Left forelimb (tissue), 1 donor: ENCODE results near the gene SDS.

ENCODE experiments used
- DNase-seq: peaks from one replicate; pipeline ENCODE4 v3.0.0-alpha.2; 2018; ENCODE audit warnings: low spot score

Gene SDS

DNA sequence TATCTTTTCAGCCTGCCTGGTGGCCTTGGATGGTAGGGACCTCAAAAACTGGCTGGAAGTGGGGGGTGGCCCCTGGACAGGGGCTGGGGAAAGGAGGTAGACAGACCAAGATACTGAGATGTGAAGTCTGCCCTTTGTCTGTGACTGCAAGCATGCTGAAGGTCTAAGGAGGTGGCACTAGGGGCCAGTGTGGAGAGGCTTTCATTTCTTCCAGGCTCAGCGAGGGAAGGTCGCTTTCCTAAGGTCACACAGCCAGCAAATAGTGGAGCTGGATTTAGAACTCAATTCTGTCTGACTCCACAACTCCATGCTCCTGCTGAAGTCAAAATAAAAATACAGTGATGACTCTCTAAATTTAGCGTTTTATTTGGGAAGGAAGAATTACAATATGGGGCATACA is 56.6 kb downstream of the SDS start:
- no peak for DNase-seq

DNA sequence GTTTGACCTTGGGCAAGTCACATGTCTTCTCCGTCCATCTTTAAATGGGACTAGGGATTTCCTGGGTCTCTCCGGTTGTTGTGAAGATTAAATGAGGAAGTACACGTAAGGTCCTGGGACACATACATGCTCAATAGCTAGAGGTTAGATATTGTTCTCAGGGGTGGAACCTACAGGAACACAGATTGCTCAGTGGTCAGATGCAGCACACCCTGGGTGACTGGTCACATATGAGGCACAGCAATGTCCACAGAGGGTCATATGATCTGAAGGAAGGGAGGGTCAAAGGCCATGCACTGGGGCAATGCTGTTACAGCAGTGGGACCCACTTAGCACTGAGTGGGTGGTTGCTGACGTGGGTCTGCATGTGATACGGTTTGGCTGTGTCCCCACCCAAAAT is 57.3 kb downstream of the SDS start:
- no peak for DNase-seq

DNA sequence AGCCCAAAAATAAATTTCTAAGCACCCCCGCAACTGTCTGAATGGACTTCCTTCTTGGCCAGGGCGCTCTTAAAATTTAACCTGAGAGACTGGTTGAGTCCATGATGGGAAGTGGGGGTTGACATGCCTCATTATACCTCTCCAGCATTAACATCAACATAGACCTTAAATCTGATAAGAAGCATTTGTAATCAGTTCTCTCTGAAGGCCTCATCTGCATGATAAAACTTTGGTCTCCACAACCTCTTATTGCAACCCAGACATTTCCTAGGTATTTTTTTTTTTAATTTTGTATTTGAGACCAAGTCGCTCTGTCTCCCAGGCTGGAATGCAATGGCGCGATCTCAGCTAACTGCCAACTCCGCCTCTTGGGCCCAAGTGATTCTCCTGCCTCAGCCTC is 58.4 kb downstream of the SDS start:
- DNase-seq, result no peak
